MM.1S (cell line): ENCODE data around the gene SFT2D3.

Experiments
- EZH2 ChIP-seq: fragments of 300-600 bp; sonication (generic); optimal IDR thresholded peaks from 2 replicates; pipeline ENCODE3; 2017; ENCODE audit warnings: low read depth, mild to moderate bottlenecking, antibody characterized with exemption, low read length, mixed read lengths
- EZH2phosphoT487 ChIP-seq: fragments of 300-600 bp; sonication (generic); IDR thresholded peaks from 2 replicates; pipeline ENCODE4 v1.6.1; 2018; ENCODE audit warnings: antibody characterized with exemption, low read length
- TF ChIP-seq, protein P1 (sequence below): fragments of 300-600 bp; sonication (generic); IDR thresholded peaks from 2 replicates; pipeline ENCODE4 v1.5.1; 2016; ENCODE audit warnings: antibody characterized with exemption, low read length, mixed read lengths

DNA sequence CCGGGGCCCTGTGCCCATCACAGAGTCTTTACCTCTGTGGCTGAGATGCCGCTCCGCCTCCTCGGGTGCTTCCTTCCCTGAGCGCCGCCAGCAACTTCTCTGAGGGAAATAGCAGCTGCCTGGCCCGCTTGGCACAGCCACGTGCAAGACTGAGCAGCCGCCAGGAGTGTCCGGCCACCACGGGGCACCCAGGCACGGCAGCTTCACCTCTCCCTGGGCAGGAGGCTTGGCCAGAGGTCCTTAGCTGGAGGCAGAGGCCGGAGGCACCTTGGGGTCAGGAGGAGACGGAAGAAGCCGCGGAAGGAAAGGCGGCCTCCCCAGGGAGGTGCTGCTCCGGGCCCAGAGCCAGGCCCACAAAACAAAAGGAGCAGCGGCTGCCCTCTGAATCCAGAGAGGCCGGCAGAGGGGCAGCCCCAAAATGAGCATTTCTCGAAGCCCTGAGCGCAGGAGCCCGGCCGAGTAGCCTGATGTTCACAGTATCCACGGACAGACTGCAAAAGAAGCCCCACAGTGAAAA, 20.0 kb upstream of the SFT2D3 start:
- TF ChIP-seq, protein P1, sequence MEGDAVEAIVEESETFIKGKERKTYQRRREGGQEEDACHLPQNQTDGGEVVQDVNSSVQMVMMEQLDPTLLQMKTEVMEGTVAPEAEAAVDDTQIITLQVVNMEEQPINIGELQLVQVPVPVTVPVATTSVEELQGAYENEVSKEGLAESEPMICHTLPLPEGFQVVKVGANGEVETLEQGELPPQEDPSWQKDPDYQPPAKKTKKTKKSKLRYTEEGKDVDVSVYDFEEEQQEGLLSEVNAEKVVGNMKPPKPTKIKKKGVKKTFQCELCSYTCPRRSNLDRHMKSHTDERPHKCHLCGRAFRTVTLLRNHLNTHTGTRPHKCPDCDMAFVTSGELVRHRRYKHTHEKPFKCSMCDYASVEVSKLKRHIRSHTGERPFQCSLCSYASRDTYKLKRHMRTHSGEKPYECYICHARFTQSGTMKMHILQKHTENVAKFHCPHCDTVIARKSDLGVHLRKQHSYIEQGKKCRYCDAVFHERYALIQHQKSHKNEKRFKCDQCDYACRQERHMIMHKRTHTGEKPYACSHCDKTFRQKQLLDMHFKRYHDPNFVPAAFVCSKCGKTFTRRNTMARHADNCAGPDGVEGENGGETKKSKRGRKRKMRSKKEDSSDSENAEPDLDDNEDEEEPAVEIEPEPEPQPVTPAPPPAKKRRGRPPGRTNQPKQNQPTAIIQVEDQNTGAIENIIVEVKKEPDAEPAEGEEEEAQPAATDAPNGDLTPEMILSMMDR: no peak
- TF ChIP-seq EZH2phosphoT487 (no peak), EZH2 (no peak)
